Measurements from ENCODE around the gene UFSP1.
A peak's percentile ranks its signal among the peaks of the same experiment; 100 is the strongest.

Gene UFSP1

DNA sequence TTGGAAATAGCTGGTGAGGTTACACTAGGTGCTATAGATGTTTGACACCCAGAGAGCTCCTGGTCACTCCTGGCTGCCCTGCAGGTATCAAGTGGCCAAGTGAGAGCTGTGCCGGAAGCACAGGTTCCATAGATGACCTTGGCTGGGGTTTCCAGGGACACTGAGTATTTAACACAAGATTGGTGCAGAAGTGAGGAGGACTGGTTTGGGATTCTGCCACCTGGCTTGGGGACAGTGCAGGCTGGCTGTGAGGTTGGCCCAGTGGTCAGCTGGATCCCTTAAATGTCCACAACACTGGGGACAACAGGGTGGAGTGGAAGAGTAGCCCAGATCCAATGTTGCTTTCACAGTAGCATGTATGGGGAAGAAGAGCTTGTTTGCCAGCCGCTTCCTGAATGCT lies 11.5 kb upstream of the UFSP1 start:
- no peak overlapping the region for H3K4me3 ChIP-seq (ENCODE audit: low read length)
- TF ChIP-seq, protein P1, sequence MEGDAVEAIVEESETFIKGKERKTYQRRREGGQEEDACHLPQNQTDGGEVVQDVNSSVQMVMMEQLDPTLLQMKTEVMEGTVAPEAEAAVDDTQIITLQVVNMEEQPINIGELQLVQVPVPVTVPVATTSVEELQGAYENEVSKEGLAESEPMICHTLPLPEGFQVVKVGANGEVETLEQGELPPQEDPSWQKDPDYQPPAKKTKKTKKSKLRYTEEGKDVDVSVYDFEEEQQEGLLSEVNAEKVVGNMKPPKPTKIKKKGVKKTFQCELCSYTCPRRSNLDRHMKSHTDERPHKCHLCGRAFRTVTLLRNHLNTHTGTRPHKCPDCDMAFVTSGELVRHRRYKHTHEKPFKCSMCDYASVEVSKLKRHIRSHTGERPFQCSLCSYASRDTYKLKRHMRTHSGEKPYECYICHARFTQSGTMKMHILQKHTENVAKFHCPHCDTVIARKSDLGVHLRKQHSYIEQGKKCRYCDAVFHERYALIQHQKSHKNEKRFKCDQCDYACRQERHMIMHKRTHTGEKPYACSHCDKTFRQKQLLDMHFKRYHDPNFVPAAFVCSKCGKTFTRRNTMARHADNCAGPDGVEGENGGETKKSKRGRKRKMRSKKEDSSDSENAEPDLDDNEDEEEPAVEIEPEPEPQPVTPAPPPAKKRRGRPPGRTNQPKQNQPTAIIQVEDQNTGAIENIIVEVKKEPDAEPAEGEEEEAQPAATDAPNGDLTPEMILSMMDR (conservative IDR thresholded peaks at IDR 0.05; ENCODE audit: low read length) = no peak
- DNase-seq (ENCODE audit: low read depth) = no peak

DNA sequence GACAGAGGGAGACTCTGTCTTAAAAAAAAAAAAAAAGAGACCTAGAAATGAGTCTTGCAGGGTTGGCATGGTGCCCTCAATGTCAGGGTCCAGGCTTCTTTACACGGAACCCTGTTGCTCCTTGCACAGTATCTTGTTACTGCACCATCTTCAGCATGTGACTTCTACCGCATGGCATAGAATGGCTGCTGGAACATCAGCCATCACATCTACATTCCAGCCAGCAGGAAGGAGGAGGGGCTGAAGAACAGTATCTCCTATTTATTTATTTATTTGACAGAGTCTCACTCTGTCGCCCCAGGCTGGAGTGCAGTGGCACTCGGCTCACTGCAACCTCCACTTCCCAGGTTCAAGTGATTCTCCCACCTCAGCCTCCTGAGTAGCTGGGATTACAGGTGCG lies 9.9 kb upstream of the UFSP1 start:
- no peak for DNase-seq (ENCODE audit: low read depth)
- TF ChIP-seq, protein P1 (conservative IDR thresholded peaks at IDR 0.05; ENCODE audit: low read length) = no peak
- no peak overlapping the region for H3K4me3 ChIP-seq (ENCODE audit: low read length)

DNA sequence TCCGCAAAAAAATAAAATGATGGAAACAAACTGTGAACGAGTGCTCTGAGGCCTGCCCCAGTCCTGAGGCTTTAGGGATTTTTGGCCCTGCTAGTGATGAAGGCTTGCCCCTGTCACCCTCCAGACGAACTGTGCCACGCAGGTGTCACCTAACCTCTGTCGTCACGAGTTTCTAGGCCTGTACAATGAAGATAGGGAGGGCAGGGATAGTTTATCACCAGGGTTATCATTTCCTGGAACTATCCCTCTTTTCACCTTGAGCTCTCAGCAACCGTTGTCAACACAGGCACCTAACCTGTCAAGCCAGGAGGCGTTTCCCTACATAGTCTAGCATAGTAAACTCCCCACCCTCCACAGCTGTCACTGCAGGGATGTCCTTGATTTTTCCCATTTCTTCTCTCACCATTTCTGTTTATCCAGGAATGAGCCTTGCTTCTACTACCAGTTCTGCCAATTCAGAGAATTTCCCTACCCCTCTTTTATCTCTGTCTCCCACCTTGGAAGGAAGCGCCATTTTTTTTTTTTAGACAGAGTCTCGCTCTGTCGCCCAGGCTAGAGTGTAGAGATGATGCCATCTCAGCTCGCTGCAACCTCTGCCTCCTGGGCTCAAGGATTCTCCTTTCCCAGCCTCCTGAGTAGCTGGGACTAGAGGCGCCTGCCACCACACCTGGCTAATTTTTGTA lies 8.4 kb upstream of the UFSP1 start:
- no peak for DNase-seq (ENCODE audit: low read depth)
- no peak overlapping the region for H3K4me3 ChIP-seq (ENCODE audit: low read length)
- TF ChIP-seq, protein P1 (conservative IDR thresholded peaks at IDR 0.05; ENCODE audit: low read length) = no peak

DNA sequence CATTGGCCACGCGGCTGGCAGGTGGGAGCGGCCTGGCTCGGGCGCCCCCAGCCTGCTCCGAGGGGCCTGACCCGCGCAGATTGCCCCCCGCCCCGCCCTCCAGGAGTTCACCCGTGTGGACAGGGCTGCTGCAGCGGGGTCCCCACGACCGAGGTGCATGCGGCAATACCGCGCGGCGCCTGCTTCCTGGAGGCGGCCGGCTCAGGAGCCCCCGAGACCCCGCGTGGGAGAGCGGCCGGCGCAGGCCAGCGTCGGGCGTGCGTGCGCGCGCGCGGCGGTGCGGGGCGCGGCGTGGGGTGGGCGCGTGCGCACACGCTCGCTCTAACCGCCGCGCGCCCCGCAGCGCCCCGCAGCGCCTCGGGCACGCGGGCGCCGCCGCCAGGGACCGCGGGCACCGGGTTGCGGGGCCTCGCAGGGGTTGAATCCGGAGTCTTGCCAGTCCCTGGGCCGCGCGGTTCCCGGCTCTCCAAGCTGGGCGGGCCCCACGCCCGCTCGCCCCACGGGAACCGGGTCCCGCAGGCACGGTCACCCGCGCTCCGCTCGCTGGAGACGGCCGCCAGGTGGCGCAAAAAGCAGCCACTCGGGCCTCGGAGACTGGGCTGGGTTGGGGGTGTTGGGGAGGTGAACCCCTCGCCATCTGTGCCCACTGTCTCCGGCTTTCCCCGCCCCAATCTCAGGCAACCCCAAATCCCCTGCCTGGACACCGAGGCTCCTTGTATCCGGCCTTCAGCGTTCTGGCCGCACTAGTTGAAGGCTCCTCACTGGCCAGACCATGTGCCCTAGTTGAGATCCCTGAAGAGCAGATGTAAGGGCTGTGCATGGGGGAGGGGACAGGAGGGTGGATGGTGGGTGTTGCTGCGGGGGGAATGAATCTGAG lies 7.5 kb upstream of the UFSP1 start:
- DNase-seq (ENCODE audit: low read depth) = no peak
- TF ChIP-seq, protein P1 (conservative IDR thresholded peaks at IDR 0.05; ENCODE audit: low read length) = peak; percentile 64
- H3K4me3 ChIP-seq (ENCODE audit: low read length) = no peak overlapping the region

DNA sequence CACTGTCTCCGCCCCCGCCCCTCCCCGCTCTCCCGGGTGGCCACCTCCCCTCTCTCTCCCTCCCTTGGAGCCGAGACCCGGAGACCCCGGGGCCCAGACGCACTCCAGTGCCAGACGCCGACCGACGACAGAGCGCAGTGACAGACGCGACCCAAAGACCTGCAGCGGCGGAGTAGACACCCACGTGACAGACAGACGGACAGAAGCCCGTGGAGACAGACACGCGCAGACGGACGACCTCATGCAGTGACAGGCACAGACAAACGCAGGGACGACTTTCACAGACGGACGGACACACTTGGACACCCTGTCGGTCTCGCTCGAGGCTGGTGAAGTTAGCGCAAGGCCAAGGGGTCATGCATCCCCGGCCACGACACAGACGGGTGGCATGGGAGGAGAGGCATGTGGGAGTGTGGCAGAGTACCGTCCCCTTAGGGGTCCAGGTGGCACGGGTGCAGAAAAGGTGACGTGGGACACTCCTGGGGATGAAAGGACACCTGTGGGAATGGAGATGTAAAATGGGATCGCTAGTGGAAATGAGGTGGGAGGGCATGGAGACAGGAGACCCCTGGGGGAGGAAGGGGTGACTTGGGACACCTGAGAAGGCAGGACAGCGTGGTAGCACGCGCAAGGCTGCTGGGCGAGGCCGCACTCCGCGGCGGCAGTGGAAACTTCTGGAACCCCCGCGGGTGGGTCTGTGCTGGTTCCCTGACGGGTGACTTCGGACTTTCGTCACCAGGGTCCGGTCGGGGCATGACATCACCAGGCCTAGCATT lies 6.6 kb upstream of the UFSP1 start:
- H3K4me3 ChIP-seq (ENCODE audit: low read length) = no peak overlapping the region
- DNase-seq (ENCODE audit: low read depth) = no peak

DNA sequence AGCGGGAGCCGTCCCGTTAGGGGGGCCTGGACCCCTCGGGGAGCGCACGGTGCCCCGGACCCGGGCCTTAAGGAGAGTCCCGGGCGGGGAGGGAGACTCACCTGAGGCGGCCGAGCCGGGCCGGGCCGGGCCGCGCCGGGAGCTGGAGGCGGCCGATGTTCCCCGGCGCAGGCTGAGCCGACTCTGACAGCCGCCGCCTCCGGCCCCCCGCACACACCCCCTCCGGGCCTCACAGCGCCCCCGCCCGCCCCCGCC lies 6.1 kb upstream of the UFSP1 start, which contains the start of gene ACHE:
TSS of gene ACHE (minus strand) at position 188 of the 255 bp plus-strand sequence. CDS start 1,656 bp downstream, outside the sequence.
- no peak for DNase-seq (ENCODE audit: low read depth)
- TF ChIP-seq, protein P1 (conservative IDR thresholded peaks at IDR 0.05; ENCODE audit: low read length) = no peak
- H3K4me3 ChIP-seq (ENCODE audit: low read length) = peak within 1 kb of the TSS; percentile 36; the same call in 1 of the 2 replicates

More for the DNA sequence above, 6.6 kb upstream of the UFSP1 start:
- TF ChIP-seq, protein P1 (conservative IDR thresholded peaks at IDR 0.05; ENCODE audit: low read length) = no peak
